GM18907 (cell line): Measurements from ENCODE around the gene TRPM5.

ENCODE experiments used
- ATAC-seq: cut with Tn5 transposase; IDR thresholded peaks from one replicate; pipeline ENCODE4 v1.9.1; 2021; ENCODE audit warnings: mild to moderate bottlenecking, moderate library complexity; ENCODE audit not compliant: unreplicated experiment

The TRPM5 gene

GRCh38 chr11:2453436-2453835 is 9.1 kb upstream of the TRPM5 start:
- ATAC-seq: no peak

DNA sequence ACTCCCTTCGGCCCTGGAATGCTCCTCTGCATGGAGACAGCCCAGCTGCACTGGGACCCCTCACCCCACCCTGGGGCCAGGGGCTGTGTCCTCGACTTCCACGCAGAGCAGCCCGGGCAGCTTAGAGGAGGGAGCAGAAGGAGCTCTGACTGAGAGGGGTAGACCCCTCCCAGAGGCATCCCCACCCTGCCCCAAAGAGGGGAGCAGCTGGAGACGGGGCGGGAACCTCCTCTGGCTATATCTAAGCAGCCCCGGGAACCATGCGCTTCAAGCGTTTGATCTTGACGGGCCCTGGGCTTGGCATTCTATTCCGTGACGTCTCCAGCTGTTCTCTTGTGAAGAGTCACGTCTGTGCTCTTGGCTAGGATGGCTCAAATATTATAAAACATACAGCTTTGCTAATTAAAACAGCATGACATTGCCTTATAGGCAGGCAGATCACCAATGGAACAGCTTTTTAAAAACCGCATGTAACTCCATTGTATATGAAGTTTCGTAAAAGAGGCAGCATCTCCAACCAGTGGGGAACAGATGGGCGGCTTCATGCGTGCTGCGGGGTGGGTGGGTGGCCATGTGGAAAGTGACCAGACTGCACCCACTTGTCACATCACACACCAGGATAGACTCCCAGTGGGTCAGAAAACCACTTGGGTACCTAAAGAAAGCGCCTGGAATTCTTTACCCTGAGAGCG is 8.2 kb upstream of the TRPM5 start:
- no peak for ATAC-seq

- ATAC-seq: no peak
Measured at GRCh38 chr11:2451916-2452315, 7.6 kb upstream of the TRPM5 start.

DNA sequence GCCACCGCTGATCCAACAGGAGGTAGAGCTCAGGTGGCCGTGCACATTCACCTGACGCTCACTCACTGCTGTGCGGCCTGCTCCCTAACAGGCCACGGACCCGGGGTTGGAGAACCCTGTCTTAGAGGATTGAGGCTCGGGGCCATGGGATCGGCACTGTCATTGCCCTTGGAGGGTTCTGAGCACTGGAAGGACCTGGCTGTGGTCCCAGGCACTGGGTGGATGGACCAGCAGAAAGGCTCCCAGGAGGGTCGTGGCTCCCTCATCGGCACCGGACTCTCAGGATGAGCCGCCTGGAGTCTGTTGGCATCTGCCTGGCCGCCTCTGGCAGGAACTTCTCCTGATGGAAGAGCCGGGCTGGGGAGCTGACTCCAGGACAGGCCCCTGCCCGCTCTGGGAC is 7.0 kb upstream of the TRPM5 start:
- ATAC-seq: no peak

- ATAC-seq: no peak
Measured at GRCh38 chr11:2450321-2451041, 6.2 kb upstream of the TRPM5 start.

DNA sequence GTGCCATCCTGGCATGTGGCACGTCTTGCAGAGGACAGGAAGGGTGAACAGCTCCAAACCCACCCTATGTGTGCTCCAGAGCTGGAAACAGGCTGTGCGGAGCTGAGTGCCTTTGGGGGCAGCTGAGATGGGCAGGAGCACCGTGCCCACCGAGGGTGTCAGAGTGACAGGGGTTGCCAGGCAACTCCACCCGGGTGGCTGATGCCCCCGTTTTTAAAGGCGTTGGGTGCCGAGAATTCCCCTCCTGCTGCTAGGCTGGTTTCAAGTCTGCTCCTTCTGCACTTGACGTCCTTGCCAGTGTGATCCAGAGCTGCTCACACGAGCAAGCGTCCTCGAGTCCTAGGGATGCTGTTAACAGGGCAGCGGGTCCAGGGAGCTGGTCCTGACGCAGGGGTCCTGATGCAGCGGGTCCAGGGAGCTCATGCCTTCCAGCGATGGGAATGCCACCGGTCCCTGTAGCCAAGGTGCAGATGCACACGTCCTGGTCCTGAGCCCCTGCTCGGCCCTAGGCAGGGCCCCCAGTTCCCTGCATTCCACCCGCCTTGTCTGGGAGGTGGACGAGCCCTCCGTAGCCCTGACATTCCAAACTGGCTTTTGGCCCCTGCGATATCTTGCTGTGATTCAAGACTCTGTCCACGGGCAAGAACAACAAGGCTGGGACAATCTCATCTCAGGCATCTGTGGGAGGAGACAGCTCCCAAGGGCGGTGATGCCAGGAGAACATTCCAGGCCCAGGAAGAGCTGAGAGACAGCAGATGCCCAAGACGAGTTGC is 5.4 kb upstream of the TRPM5 start:
- ATAC-seq: no peak

DNA sequence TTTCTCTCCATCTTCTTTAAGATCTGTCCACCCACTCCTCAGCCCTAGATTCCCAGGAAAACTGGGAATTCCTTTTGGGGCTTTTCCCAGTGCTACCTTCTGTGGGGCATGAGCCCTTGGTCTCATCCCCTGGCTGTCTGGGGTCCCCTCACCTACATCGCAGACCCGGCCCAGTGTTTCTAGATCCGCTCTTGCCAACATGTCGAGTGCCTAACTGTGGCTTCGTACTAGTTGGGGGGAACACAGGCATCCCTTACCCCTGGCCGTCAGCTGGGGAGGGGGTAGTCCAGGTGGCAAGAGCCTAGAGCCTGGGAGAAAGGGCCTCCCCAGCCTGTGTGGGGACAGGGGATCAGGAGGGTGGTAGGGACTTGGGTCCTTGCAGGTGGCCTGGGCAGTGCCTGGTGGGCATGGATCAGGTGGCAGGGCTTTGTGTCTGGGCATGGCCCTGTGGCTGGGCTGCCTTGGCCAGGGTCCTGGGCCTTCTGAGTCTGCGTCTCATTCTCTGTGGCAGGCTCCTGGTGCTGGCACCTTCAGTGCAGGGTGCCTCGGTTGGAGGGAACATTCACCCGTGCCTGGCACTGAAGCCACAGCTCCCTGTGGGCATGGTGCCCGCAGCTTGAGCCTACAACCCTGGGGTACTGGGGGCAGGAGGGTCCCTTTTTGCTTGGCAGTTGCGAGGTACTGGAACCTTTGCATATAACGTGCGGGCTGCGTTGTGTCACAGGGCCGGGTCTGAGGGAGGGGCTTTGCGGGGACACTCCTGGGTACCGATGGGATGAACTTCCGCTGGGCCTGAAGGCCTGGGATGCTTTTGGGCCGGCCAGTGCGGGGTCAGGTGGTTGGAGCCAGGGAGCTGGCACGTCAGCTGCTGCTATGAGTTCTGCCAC is 4.6 kb upstream of the TRPM5 start:
- no peak for ATAC-seq

DNA sequence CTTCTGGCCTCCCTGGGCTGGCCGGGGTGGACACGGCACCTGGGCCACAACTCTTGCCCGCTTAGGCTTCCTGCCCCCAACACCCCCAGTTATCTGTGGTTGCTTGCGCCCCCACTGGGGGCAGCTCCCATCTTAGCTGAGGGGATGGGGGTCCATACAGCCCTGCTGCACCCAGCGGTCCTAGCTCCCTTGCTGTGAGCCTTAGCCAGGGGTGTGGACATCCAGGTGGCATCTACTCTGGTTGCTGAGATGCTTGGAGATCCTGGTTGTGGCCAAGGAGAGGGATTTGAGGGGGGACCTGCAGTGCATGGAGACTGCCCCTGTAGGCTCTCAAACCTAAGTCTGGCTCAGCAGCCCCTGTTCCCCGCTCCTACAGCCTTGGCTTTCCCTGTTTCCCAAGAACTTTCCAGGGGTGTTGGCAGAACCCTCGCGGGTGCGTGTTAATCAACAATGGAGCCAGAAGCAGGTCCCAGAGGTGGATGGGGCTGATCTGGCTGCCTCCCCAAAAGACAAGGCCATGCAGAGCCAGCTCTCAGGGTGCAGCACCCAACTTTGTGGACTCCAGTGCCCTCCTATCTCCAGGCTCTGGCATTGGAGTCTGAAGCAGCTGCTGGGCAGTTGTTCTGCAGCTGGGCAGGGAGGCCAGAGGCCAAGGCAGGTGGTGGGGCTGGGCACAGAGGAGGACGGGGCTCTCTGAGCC is 3.8 kb upstream of the TRPM5 start:
- no peak for ATAC-seq

GRCh38 chr11:2447253-2447950 is 3.1 kb upstream of the TRPM5 start:
- ATAC-seq: no peak

DNA sequence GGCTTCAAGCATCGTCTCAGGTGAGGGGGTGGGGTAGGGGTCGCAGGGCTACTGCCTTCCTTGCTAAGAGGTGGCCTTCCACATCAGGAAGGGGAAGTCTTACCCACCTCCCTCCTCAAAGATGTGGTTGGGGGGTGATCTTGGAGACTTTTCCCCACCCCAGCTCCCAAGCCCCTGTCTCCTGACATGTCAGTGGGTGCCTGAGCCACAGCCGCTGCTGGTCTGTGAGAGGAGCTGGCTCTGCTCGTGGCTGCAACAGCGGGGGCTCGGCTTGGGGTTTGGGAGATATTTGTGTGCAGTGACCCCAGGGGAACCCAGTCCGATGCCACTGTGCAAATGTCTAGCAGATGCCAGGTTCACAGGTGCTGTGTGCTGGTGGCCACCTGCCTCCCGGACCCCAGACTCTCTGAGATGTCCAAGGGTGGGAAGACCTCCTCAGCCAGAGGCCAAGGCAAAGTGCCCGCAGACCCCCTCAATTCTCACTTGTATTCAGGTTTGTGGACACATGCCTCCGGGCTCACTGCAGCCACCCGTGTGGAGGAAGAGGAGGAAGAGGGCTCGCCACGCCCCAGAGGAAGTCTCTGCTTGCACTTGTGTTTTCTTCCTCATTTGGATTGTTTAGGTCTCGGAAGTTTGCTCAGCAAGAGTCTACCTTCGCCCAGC is 2.4 kb upstream of the TRPM5 start:
- ATAC-seq: no peak

GRCh38 chr11:2445746-2446551 is 1.6 kb upstream of the TRPM5 start:
- ATAC-seq: no peak

GRCh38 chr11:2444821-2445745 is 769 bp upstream of the TRPM5 start, which contains the start of gene KCNQ1:
Gene KCNQ1, plus strand, starts transcription at chr11:2445008. Its CDS starts 91 bp downstream, at chr11:2445099.
- no peak for ATAC-seq

DNA sequence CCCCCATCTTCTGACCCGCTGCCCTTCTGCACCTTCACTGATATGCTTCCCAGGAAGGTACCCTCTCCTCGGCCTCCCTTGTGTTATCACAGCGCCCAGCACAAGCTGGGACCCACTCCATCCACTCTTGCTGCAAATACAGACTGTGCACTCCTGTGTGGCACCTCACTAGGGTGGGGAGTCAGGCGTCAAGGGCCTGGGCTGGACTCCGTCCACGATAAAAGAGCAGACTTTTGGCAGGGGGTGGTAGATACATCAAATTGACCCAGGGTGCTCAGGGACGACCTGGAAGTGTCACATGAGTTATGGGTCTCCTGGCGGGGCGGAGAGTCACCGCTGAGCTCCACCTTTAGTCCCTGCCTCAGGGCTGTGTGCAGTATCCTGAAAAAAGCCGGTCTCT is 908 bp downstream of the TRPM5 start:
- ATAC-seq: no peak

DNA sequence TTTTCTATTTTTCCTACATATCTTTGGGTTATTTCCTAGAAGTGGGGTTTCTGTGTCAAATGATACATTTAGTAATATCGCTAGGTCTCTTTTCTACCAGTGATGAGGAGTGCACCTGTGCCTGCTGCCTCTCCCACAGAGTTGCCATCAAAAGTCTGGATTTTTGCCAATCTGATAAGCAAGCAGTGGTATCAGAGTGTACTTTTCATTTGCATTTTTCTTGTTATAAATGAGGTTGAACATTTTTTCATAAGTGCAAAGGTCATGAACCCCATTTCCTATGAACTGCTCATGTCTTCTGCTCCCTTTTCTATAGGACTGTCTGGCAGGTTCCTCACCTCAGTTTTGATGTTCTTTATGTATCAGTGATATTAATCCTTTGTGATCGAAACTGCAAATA is 1.7 kb downstream of the TRPM5 start:
- no peak for ATAC-seq

DNA sequence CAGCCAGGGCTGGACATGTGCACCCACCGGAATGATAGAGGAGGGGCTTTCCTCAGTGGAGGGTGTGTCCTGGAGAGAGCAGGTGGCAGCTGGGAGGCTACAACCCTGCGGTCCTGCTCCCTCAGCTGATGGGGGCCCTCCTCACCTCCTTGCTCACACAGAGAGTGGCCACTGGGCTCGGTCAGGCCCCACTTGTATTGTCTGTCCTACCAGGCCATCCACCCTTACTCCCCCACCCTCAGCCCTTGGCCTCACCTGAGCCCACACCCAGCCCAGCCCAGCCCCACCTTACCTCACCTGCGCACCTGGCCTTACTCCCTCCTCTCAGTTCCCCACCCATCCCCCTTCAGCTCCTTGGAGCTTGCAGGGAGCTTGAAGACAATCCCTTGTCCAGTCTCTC is 3.1 kb downstream of the TRPM5 start:
- ATAC-seq: no peak

DNA sequence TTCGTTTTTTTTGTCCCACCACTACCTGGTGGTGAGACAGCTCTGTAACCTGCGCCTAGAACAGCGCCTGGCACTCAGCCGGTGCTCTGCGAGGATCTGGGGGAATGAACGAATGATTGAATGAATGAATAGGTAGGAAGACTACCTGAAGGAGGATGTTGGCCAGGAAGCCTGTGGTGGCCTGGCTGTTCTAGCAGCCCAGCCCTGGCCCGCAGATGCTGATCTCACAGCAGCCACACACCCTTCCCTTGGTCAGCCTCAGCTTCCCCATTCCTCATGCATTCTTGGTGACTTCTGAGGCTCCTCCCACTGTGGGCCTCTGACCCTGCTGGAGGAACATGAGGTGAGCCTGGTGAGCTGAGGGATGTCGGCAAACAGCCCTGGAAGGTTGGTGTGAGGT is 3.7 kb downstream of the TRPM5 start:
- no peak for ATAC-seq

DNA sequence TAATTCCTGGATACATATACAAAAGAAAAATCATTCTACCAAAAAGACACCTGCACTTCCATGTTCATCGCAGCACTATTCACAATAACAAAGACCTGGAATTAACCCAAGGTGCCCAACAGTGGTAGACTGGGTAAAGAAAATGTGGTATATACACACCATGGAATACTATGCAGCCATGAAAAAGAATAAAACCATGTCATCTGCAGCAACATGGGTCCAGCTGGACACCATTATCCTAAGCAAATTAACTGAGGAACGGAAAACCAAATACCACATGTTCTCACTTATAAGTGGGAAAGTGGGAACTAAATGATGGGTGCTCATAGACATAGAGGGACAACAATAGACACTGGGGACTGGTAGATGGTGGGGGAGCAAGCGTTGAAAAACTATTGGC is 4.5 kb downstream of the TRPM5 start:
- ATAC-seq: no peak
